OCI-LY1 (cell line): ENCODE measurements around the gene DECR2.

ENCODE experiments used
- H2AFZ ChIP-seq: fragments of 200-600 bp; sonication (generic), shearing (Covaris generic); 2 replicates; pipeline ENCODE4 v1.6.0; 2014; ENCODE audit warnings: antibody characterized with exemption, mild to moderate bottlenecking, low read length
- H3F3A ChIP-seq: fragments of 200-600 bp; sonication (generic), shearing (Covaris generic); 2 replicates; pipeline ENCODE4 v1.6.0; 2014; ENCODE audit warnings: mild to moderate bottlenecking, antibody characterized with exemption, low read length, moderate library complexity; ENCODE audit not compliant: insufficient read depth
- H3K27ac ChIP-seq: fragments of 200-600 bp; sonication (generic); 2 replicates; pipeline ENCODE4 v1.5.1; 2014; ENCODE audit warnings: low read length, mixed run types, mild to moderate bottlenecking, low read depth; ENCODE audit not compliant: poor library complexity, severe bottlenecking
- H3K27me3 ChIP-seq: fragments of 200-600 bp; sonication (generic); 2 replicates; pipeline ENCODE4 v1.6.0; 2014; ENCODE audit warnings: antibody characterized with exemption, mild to moderate bottlenecking, low read length, moderate library complexity; ENCODE audit not compliant: insufficient read depth
- H3K36me3 ChIP-seq: fragments of 200-600 bp; sonication (generic); 2 replicates; pipeline ENCODE4 v1.6.1; 2014; ENCODE audit warnings: mild to moderate bottlenecking, antibody characterized with exemption, low read length, moderate library complexity, mixed read lengths; ENCODE audit not compliant: insufficient read depth
- H3K4me1 ChIP-seq: fragments of 200-600 bp; sonication (generic); 2 replicates; pipeline ENCODE4 v1.5.1; 2014; ENCODE audit warnings: mild to moderate bottlenecking, low read length, moderate library complexity; ENCODE audit not compliant: insufficient read depth, severe bottlenecking
- H3K4me2 ChIP-seq: fragments of 200-600 bp; sonication (generic), shearing (Covaris generic); 2 replicates; pipeline ENCODE4 v1.6.1; 2014; ENCODE audit warnings: low read length
- H3K4me3 ChIP-seq: fragments of 200-600 bp; sonication (generic); 2 replicates; pipeline ENCODE4 v1.5.1; 2014; ENCODE audit warnings: low read length, low read depth, mild to moderate bottlenecking, mixed read lengths; ENCODE audit not compliant: poor library complexity, severe bottlenecking
- H3K79me2 ChIP-seq: fragments of 200-600 bp; shearing (Covaris generic); 2 replicates; pipeline ENCODE4 v1.6.1; 2016; ENCODE audit warnings: mixed run types, low read length, mixed read lengths; ENCODE audit not compliant: insufficient read depth
- H3K9ac ChIP-seq: fragments of 200-600 bp; sonication (generic), shearing (Covaris generic); 2 replicates; pipeline ENCODE4 v1.6.1; 2014; ENCODE audit warnings: mild to moderate bottlenecking, low read length, mixed read lengths
- H3K9me2 ChIP-seq: fragments of 200-600 bp; sonication (generic), shearing (Covaris generic); 2 replicates; pipeline ENCODE4 v1.6.1; 2014; ENCODE audit warnings: low read depth, mild to moderate bottlenecking, low read length, mixed read lengths
- H3K9me3 ChIP-seq: fragments of 200-600 bp; shearing (Covaris generic); 2 replicates; pipeline ENCODE4 v1.6.1; 2014; ENCODE audit warnings: low read length, mixed read lengths
- H4K20me1 ChIP-seq: fragments of 200-600 bp; sonication (generic), shearing (Covaris generic); 2 replicates; pipeline ENCODE4 v1.6.0; 2016; ENCODE audit warnings: mild to moderate bottlenecking, low read length; ENCODE audit not compliant: insufficient read depth
- CTCF ChIP-seq: fragments of 200-600 bp; sonication (generic), shearing (Covaris generic); IDR thresholded peaks from 2 replicates; pipeline ENCODE4 v1.5.1; 2017; ENCODE audit warnings: mild to moderate bottlenecking, antibody characterized with exemption, low read length, moderate library complexity, mixed read lengths
- EZH2 ChIP-seq: fragments of 200-600 bp; sonication (generic), shearing (Covaris generic); IDR thresholded peaks from 2 replicates; pipeline ENCODE4 v1.8.0; 2017; ENCODE audit warnings: borderline replicate concordance, mixed run types, mild to moderate bottlenecking, antibody characterized with exemption, low read length, moderate library complexity, mixed read lengths

Gene DECR2

DNA sequence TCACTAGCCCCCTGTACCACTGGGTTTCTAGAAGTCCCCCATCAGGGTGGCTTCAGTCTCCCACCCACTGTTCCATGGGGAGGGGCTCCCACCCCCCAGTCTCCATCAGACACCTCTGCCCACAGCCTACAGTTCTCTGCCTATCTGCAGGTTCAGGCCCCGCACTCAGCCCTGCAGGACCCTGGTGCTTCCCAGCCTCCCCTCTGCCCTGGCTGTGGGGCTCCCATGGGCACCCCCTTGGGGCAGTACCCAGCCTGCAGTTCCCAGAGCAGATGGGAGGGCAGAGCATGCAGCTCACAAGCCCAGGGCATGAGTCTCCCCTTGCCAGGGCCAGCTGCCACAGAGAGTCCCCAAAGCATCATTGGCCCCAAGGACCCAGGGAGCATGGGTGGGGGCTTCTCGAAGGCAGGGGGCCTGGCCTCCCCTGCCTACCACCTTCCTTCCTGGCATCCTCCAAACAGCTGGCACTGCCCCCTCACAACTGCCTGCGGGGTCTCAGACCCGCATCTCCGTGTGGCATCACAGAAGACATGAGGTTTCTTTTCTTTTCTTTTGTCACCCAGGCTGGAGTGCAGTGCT, 28.6 kb upstream of the DECR2 start:
- TF ChIP-seq EZH2 (no peak), CTCF (no peak)
- peaks cover 50% of the 10 kb centered on the region for H3K36me3 ChIP-seq
- no peak overlapping the region for H3K9ac ChIP-seq
- peaks cover 16% of the 10 kb centered on the region for H3K4me1 ChIP-seq
- no peaks in the 10 kb centered on the region for H3K9me2 ChIP-seq
- no peak overlapping the region for H2AFZ ChIP-seq
- no peak overlapping the region for H3K4me3 ChIP-seq
- no peaks in the 10 kb centered on the region for H3K27me3 ChIP-seq
- H3K4me2 ChIP-seq: no peak overlapping the region
- no peaks in the 10 kb centered on the region for H3F3A ChIP-seq
- H3K79me2 ChIP-seq: no peaks in the 10 kb centered on the region
- no peaks in the 10 kb centered on the region for H4K20me1 ChIP-seq
- H3K27ac ChIP-seq: no peak overlapping the region
- no peaks in the 10 kb centered on the region for H3K9me3 ChIP-seq

DNA sequence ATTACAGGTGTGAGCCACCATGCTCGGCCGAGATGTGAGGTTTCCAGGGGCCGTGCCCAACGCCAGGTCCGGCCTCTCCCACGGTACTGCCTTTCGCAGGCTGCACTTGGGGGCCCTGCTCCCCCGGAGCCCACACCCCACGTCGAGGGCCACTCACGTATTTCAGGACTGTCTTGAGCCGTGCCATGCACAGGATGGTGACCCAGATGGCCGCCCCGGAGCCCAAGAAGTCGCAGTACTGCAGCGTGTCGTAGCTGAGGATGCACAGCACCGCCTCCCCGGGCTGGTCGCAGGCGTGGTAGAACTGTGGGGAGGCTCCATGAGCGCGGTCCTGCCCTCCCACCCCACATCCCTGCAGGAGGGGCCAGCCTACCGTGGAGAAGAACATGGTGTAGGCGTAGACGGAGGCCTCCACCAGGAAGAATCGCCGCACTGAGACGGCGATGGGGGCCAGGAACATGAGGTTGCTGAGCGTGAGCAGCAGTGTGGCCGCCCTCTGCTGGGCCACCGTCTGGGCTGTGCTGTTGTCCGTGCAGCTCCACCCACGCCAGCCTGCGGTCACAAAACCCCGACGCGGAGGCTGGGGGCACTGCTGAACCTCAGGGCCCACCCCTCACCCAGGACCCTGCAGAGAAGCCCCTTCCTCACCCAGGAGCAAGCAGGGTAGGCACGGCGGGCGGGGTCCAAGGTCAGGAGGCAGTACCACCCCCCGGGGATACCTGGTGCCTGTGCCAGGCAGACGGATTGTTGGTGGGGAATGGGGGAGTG, 27.7 kb upstream of the DECR2 start:
- Histone ChIP-seq H3K36me3 (peaks cover 41% of the 10 kb centered on the region), H2AFZ (no peak overlapping the region), H3K4me2 (no peak overlapping the region), H3K27me3 (no peaks in the 10 kb centered on the region), H3K9me2 (no peaks in the 10 kb centered on the region), H3K79me2 (no peaks in the 10 kb centered on the region), H3K4me3 (no peak overlapping the region), H3K9me3 (no peaks in the 10 kb centered on the region), H3K4me1 (peaks cover 16% of the 10 kb centered on the region), H3F3A (no peaks in the 10 kb centered on the region), H4K20me1 (no peaks in the 10 kb centered on the region), H3K27ac (no peak overlapping the region), H3K9ac (no peak overlapping the region)
- TF ChIP-seq EZH2 (no peak), CTCF (no peak)

DNA sequence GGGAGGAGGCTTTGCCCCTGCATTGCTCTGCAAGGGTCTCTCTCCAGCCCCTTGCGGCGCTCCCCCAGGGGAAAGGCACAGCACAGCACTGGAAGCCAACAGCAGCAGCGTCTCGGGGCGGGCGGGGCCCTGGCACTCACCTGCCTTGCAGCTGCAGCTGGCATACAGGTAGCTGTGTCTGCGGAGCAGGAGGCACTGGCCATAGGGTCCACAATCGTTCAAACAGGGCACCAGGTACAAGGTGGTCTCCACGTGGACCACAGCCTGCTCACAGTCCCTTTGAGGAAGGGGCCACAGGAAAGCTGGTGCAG, 27.1 kb upstream of the DECR2 start:
- no peak overlapping the region for H3K27ac ChIP-seq
- peaks cover 11% of the 10 kb centered on the region for H3K4me1 ChIP-seq
- no peak overlapping the region for H3K4me3 ChIP-seq
- no peaks in the 10 kb centered on the region for H3K79me2 ChIP-seq
- no peak overlapping the region for H3K9ac ChIP-seq
- no peak overlapping the region for H2AFZ ChIP-seq
- H4K20me1 ChIP-seq: no peaks in the 10 kb centered on the region
- no peak for TF ChIP-seq CTCF
- no peak for TF ChIP-seq EZH2
- H3F3A ChIP-seq: no peaks in the 10 kb centered on the region
- H3K27me3 ChIP-seq: no peaks in the 10 kb centered on the region
- no peak overlapping the region for H3K4me2 ChIP-seq
- no peaks in the 10 kb centered on the region for H3K9me3 ChIP-seq
- H3K9me2 ChIP-seq: no peaks in the 10 kb centered on the region
- H3K36me3 ChIP-seq: peaks cover 39% of the 10 kb centered on the region
